AG04449 (cell line): ENCODE results near the gene CCDC32.

ENCODE experiments used
- CTCF ChIA-PET: fragments of 350-600 bp; formaldehyde crosslinking; extraction: SDS; loops from one replicate; lab custom pipeline; 2021; ENCODE audit warnings: antibody characterized with exemption; lab: Yijun Ruan, JAX
- POLR2A ChIA-PET: fragments of 400-600, 350-600 bp; formaldehyde crosslinking; extraction: SDS; loops from one replicate; lab custom pipeline; 2020; ENCODE audit warnings: antibody characterized with exemption, inconsistent platforms; lab: Yijun Ruan, JAX
- DNase-seq: peaks from one replicate; pipeline ENCODE4 v3.0.0-alpha.2; 2010; ENCODE audit warnings: low read depth, low spot score
- H3K4me3 ChIP-seq: 2 replicates; pipeline ENCODE4 v1.5.1; 2011; ENCODE audit warnings: low read depth, mild to moderate bottlenecking, control low read depth, low read length
- CTCF ChIP-seq: IDR thresholded peaks from one replicate; pipeline ENCODE4 v1.5.1; 2011; ENCODE audit warnings: mild to moderate bottlenecking, moderate library complexity, low read length, control low read depth, inconsistent platforms; ENCODE audit not compliant: insufficient read depth; ENCODE audit errors: missing control alignments

The CCDC32 gene

GRCh38 chr15:40548610-40549009, 16.2 kb downstream of the CCDC32 start:
- DNase-seq = no peak
- H3K4me3 ChIP-seq = no peak overlapping the region
- ChIA-PET POLR2A (no interaction called here), CTCF (no interaction called here)
- TF ChIP-seq CTCF = no peak

GRCh38 chr15:40545457-40545856, 19.4 kb downstream of the CCDC32 start:
- CTCF ChIA-PET = no interaction called here
- no peak overlapping the region for H3K4me3 ChIP-seq
- POLR2A ChIA-PET = no interaction called here
- no peak for DNase-seq
- no peak for TF ChIP-seq CTCF

- CTCF ChIA-PET = interaction anchor here (0.7 kb wide), 1 partner anchor 98 kb away, joined by 5 read pairs; no protein-coding TSS in a partner anchor
- no peak for DNase-seq
- POLR2A ChIA-PET = no interaction called here
- TF ChIP-seq CTCF = no peak
- no peak overlapping the region for H3K4me3 ChIP-seq
Measured at GRCh38 chr15:40543631-40544294, 21.1 kb downstream of the CCDC32 start.

GRCh38 chr15:40543082-40543481, 21.8 kb downstream of the CCDC32 start:
- ChIA-PET POLR2A (no interaction called here), CTCF (interaction anchor here (0.7 kb wide), 1 partner anchor 98 kb away, joined by 5 read pairs; no protein-coding TSS in a partner anchor)
- no peak for TF ChIP-seq CTCF
- DNase-seq = no peak
- no peak overlapping the region for H3K4me3 ChIP-seq

GRCh38 chr15:40538976-40539375, 25.9 kb downstream of the CCDC32 start:
- H3K4me3 ChIP-seq = no peak overlapping the region
- DNase-seq = no peak
- POLR2A ChIA-PET = no interaction called here
- no peak for TF ChIP-seq CTCF
- CTCF ChIA-PET = interaction anchor here (3.1 kb wide), 1 partner anchor 19 kb away, joined by 7 read pairs; no protein-coding TSS in a partner anchor

GRCh38 chr15:40536501-40536900, 28.3 kb downstream of the CCDC32 start:
- H3K4me3 ChIP-seq = no peak overlapping the region
- POLR2A ChIA-PET = no interaction called here
- no peak for DNase-seq
- CTCF ChIA-PET = no interaction called here
- no peak for TF ChIP-seq CTCF
